GM21576 (cell line): ENCODE results near the gene TMEFF1.

Experiments used
- ATAC-seq: cut with Tn5 transposase; IDR thresholded peaks from one replicate; pipeline ENCODE4 v1.9.1; 2021; ENCODE audit warnings: mild to moderate bottlenecking, moderate library complexity; ENCODE audit not compliant: unreplicated experiment

The TMEFF1 gene

GRCh38 chr9:100447041-100447440 is 25.9 kb upstream of the TMEFF1 start:
- no peak for ATAC-seq

- no peak for ATAC-seq
These were observed 24.7 kb upstream of the TMEFF1 start for GRCh38 chr9:100448266-100448665.

GRCh38 chr9:100449420-100449819 is 23.5 kb upstream of the TMEFF1 start:
- ATAC-seq, result no peak

GRCh38 chr9:100452894-100453293 is 20.1 kb upstream of the TMEFF1 start:
- ATAC-seq, result no peak

- ATAC-seq, result no peak
These were observed 17.5 kb upstream of the TMEFF1 start for GRCh38 chr9:100455470-100455869.

GRCh38 chr9:100457517-100457916 is 15.4 kb upstream of the TMEFF1 start:
- ATAC-seq, result no peak

GRCh38 chr9:100459963-100460362 is 13.0 kb upstream of the TMEFF1 start:
- no peak for ATAC-seq

GRCh38 chr9:100465274-100465673 is 7.7 kb upstream of the TMEFF1 start:
- no peak for ATAC-seq

- ATAC-seq, result no peak
These were observed 7.2 kb upstream of the TMEFF1 start for GRCh38 chr9:100465761-100466160.

GRCh38 chr9:100466171-100466828 is 6.6 kb upstream of the TMEFF1 start:
- no peak for ATAC-seq

- ATAC-seq, result no peak
These were observed 6.1 kb upstream of the TMEFF1 start for GRCh38 chr9:100466829-100467221.

GRCh38 chr9:100468041-100468440 is 4.9 kb upstream of the TMEFF1 start:
- no peak for ATAC-seq

- no peak for ATAC-seq
These were observed 681 bp upstream of the TMEFF1 start for GRCh38 chr9:100472268-100472667.

GRCh38 chr9:100473276-100474081 is 530 bp downstream of the TMEFF1 start:
- ATAC-seq, result peak; percentile 59

- ATAC-seq, result no peak
These were observed 1.4 kb downstream of the TMEFF1 start for GRCh38 chr9:100474082-100474923.

- no peak for ATAC-seq
These were observed 2.0 kb downstream of the TMEFF1 start for GRCh38 chr9:100474924-100475276.

- no peak for ATAC-seq
These were observed 4.3 kb downstream of the TMEFF1 start for GRCh38 chr9:100477241-100477640.

- no peak for ATAC-seq
These were observed 5.2 kb downstream of the TMEFF1 start for GRCh38 chr9:100478192-100478591.

GRCh38 chr9:100479820-100480219 is 6.9 kb downstream of the TMEFF1 start:
- no peak for ATAC-seq

GRCh38 chr9:100485196-100485595 is 12.2 kb downstream of the TMEFF1 start:
- no peak for ATAC-seq

- ATAC-seq, result no peak
These were observed 13.7 kb downstream of the TMEFF1 start for GRCh38 chr9:100486479-100487176.
